Activated CD4-positive, CD25-positive, alpha-beta regulatory T cell (primary cell): ENCODE measurements around the gene COA6.

Experiments used
- DNase-seq, 4 experiments: peaks; one replicate each; lab custom pipeline; 2025; lab: John Stamatoyannopoulos, UW

The COA6 gene, protein sequence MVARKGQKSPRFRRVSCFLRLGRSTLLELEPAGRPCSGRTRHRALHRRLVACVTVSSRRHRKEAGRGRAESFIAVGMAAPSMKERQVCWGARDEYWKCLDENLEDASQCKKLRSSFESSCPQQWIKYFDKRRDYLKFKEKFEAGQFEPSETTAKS

DNA sequence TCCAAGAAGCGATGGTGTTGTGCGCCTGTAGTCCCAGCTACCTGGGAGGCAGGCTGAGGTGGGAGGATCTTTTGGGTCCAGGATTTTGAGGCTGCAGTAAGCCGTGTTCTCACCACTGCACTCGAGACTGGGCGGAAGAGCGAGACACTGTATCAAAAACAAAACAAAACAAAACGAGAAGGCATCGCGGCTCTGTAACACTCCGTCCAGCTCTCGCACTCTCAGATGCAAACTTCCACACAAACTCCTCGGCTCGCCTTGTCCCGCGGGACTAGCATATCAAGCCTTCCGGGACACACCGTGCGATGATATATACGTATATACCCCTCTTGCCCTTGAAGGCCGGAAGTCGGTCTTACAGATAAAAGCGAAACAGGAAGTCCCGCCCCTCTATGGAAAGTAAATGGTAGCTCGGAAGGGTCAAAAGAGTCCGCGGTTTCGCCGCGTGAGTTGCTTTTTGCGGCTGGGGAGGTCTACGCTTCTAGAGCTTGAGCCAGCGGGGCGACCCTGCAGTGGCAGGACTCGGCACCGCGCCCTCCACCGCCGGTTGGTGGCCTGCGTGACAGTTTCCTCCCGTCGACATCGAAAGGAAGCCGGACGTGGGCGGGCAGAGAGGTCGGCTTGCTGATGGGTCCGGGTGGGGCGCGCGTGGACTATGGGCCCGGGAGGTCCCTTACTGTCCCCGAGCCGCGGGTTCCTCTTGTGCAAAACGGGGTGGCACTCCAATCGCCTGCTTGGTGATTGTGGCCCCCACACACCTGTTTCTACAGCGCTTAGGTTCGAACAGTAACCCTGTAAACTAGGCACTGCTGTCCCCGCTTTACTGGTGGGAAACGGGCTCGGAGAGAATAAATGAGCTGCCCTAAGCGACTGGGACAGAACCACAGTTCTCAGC is at the start of gene COA6:
TSS of gene COA6 (plus strand) at position 393 of the 895 bp plus-strand sequence. CDS start at position 404, 11 bp downstream.
- peak; percentile 76 to 88 (median 80) for DNase-seq

DNA sequence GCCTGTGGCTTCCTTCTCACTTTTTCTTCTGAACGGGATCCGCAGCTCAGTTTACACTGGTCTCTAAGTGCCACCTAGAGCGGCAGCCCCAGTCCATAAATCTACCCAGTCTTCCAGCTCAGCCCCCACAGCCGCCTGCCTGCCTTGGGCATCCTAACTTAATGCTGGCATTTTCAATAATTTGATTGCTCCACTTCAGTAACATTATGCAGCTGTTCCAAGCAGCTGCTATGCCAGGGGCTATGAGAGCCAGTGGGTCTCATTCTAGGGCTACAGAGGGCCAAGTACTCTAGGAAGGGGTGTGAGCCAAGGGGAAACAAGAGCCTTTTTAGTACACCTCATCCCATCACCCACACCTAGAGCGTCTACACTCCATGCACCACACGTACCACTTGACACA is 48.4 kb upstream of the COA6 start:
- no peak for DNase-seq

DNA sequence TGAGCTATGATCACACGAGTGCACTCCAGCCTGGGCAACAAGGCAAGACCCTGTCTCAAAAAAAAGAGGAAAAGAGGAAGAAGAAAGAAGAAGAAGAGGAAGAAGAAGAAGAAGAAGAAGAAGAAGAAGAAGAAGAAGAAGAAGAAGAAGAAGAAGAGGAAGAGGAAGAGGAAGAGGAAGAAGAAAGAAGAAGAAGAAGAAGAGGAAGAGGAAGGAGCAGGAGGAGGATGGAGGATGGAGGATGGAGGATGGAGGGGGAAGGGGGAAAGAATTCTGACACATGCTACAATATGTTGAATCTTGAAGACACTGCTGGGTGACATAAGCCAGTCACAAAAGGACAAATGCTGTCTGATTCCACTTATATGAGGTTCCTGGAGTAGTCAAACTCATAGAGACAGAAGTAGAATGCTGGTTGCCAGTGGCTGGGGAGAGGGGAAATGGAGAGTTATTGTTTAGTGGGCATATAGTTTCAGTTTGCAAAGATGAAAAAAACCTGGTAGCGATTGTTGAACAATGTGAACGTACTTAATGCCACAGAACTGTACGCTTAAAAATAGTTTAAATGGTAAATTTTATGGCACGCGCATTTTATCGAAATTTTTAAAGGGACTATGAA is 47.3 kb upstream of the COA6 start:
- DNase-seq: no peak

DNA sequence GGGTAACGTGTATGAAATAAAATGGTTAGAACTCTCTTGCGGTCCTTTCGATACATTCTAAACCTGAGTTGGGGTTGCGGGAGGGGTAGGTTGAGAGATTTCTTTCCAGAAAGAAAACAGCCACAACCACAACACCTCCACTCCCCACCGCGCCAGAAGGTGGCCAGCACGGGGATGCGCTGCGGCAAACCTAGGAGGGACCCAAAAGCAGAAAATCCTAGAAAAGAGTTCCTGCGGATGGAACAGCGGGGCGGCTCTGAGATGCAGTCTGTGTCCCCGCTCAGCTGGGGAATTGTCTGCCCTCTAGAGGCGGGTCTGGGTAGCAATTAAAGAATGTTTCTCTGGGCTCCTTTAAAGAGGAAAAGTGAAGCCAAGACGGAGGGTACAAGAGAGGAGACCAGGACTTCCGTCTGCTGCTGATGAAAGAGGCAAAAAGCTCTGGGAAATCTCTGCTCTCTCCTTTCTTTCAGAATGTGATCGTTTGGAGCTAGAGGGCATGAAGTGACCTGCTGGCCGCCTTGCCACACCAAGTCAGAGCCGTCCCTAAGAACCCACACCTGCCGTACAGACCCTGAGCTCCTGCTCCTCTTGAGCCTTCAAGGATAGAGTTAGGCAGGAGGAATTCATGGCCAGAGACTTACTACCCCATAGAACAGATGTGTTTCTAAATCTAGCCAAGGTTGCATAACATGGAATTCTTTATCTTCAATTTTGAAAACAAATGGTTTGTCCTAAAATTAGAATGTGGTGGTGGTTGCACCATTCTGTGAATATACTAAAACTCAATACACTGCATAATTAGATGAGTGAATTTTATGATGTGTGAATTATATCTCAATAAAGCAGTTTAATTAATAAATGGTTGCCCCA is 46.5 kb upstream of the COA6 start:
- peak; percentile 37 to 54 (median 44) for DNase-seq

DNA sequence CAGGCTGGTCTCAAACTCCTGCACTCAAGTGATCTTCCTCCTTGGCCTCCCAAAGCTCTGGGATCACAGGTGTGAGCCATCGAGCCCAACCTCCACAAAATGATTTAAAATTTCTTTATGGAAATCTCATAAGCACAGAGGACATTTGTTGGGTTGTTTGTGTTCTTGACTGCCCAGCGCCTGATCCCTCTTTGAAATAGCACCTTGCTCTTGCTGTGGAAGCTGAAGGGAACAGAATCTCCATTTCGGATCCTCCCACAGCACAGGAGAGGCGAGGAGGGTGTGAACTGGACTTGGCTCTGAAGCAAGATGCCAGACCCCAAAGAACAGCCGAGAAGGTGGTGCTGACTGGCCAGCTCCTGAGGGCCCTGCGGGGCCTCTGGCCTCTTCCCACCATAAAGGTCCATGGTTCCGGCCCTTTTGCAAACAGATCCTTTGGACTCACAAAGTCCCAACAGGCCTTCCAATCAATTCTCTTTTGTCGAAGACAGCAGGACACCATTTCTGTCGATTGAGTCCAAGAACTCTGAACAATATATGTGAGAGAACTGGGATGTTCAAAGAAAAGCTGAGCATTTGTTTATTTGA is 45.6 kb upstream of the COA6 start:
- no peak for DNase-seq

DNA sequence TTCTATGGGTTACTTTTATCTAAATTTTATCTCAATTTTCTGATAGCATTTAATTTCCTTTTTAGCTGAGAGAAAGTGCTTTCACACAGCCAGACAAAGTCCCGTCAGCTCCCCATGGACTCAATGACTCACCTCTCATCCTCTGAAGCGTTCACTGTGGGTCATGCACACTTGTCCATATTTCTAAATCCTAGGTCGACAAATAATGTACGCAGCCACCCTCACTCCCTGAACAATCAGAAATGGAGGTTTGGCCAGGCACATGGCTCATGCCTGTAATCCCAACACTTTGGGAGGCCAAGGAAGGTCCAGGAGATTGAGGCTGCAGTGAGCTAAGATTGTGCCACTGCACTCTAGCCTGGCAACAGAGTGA is 42.4 kb upstream of the COA6 start:
- DNase-seq: no peak

DNA sequence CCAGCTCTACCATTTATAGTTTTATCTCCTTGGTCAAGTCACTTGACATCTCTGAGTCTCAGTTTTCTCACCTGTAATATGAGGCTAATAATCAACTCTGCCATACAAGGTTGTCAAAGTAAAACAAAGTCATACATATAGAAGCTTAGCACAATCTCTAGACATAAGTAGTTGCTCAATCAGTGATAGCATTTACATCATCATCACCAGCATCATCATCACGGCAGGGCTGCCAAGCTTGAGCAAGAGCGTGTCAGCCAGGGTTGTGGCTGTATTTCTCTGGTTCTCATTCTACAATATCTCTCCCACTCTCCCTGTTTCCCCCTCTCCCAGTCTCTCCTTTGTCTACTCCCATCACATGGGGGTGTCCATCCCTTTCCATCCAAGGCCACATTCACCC is 41.7 kb upstream of the COA6 start:
- no peak for DNase-seq

DNA sequence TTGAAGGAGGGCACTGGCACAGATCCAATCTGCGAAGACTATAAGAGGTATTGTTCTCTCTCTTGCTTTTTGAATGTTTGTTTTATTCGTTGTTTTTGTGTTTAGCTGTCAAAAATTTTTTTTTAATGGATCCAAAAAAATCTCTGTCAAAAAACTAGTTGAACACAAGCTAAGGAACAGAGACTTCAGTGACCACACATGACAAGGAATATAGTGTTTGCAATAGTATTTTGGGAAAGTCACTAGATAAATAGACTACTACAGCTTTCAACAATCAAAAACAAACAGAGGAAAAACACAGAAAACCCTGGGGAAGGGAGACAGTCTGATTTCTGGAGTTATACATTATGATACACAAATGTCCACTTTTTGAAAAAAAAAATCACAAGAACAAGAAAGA is 36.9 kb upstream of the COA6 start:
- DNase-seq: no peak

DNA sequence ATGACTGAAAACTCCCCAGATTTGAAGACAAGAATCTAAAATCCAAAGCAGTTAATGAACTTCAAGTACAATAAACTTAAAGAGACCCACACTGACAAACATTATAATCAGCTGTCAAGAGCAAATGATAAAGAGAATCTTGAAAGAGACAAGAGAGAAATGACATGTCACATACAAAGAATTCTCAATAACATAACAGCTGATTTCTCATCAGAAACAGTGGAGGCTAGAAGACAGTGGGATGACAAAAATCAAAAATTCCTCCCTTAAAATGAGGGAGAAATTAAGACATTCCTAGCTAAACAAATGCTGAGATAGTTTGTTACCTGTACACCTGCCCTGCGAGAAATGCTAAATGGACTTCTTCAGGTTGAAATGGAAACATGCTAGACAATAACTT is 36.0 kb upstream of the COA6 start:
- DNase-seq: no peak

DNA sequence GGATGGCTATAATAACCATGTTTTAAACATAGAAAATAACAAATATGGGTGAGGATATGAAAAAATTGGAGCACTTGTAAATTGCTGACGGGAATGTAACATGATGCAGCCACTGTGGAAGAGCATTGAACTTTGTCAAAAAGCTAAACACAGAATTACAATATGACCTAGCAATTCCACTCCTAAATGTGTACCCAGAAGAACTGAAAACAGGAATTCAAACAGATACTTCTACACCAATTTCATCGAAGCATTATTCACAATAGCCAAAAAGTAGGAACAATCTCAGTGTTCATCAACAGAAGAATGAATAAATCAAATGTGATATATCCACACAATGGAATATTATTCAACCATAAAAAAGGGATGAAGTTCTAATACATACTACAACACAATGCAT is 32.7 kb upstream of the COA6 start:
- no peak for DNase-seq

DNA sequence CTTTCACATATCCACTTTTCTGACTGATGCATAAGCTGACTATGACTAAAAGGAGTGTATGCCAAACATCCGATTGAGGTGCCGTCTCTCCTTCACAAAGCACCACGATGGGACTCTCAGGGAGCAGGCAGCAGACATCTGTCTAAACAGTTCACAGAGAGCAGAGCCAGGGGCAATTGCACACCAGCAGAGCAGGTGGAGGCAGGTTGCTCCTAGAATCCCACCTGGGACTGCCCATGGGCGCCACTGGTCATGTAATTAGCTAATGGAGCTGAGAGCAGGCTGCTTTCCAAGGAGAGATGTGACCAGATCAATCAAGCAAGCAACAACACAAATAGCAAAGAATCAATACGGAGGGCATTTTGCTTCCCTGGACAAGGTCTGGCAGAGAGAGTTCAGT is 30.5 kb upstream of the COA6 start:
- DNase-seq: no peak

DNA sequence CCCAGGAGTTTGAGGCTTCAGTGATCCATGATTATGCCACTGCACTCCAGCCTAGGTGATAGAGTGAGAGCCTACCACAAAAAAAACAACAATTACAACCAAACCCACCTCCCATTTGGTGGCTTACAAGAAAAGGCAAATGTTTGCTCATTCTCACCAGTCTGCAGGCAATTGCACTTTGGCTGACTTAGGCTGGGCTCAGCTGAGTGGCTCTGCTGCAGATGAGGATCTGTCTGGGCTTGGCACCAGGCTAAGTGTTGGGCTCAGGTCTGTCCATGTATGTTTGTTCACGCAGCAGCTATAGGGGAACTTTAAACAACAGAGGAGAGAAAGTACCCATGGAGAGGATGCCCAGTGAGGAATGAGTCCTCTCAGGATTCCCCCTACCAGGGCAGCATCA is 28.0 kb upstream of the COA6 start:
- DNase-seq: no peak

DNA sequence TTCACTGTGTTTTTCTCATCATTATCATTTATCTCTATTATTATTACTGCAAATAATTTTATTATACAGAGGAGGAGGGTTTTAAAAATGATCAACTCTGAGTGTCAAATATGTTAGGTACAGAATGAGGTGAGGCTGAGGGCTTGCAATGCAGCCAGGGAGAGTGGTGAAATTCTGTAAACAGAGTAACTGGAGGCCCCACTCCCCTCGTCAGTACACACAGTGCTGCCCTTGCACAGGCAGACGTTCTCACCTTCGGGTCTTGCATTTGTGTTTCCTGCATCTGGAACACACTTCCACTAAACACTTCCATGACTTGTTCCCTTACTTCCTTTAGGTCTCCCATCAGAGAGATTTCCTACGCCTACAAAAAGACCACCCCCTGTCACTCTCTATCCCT is 24.3 kb upstream of the COA6 start:
- no peak for DNase-seq

DNA sequence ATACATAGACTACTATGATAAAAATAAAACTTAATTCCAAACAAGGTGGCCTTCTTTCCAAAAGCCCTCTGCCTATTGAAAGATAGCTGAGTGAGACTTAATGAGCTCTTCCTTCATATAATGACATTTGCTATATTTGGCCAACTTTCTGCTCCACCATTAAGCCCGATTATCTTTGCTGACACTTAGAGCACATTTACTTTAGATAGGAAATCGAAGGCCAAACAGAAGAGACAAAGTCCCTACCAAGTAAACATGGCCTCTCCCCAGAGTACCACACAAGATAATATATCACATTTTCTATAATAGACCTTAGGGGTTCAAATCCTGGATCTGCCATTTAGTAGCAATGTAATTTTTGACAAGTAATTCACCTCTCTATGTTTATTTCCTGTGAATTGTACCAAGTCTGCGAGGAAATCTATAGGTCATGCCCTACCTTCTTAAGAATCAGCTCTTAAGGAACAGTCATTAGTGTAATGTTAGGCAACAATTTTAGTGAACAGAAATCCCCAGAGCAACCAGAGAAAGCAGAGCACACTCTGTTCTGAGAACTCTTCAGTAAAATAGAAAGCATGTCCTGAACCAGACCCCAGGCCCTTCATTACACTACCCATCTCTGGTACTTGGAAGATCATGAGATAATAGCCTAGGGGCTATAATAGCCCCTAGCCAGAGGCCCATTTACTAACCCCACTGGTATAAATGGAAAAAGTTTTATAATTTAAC is 17.3 kb upstream of the COA6 start:
- DNase-seq: no peak

DNA sequence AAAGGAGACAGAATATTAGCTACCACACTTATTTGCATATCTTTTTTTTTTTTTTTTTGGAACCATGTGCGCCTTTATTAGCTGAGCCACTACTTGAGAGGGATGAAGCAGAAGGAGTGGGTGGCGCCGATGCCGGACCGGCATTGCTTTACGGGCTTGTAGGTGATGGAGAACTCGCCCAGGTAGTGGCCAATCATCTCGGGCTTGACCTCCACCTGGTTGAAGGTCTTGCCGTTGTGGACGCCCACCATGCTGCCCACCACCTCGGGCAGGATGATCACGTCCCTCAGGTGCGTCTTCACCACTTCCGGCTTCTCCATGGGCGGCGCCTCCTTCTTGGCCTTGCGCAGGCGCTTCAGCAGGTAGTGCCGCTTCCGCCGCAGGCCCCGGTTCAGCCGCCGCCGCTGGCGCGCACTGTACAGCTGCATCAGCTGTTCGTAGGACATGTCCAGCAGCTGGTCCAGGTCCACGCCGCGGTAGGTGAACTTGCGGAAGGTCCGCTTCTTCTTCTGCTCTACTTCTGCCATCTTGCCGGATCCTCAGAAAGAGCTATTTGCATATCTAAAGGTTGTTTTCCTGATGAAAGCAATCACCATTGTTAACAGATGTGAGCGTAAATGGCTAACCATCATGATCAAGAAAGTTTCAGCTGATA is 16.5 kb upstream of the COA6 start:
- DNase-seq: peak; percentile 6 to 36 (median 21)

DNA sequence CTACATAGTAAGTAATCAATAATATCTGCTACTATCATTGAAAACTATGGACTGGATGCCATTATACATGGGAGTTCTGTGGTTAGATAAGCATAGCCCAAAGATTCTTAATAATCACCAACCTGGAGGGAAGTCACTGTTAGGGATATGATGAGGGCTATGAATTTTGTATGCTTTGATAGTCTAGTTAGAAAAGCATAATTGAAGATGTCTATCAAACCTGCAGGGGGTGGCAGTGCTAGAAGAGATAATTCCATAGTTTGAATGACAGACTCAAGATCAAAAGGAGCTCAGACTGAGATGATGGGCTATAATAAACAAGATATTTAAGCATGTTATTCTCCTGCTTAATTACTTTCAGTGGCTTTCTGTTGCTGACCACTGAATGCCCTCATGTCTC is 15.4 kb upstream of the COA6 start:
- DNase-seq: no peak

DNA sequence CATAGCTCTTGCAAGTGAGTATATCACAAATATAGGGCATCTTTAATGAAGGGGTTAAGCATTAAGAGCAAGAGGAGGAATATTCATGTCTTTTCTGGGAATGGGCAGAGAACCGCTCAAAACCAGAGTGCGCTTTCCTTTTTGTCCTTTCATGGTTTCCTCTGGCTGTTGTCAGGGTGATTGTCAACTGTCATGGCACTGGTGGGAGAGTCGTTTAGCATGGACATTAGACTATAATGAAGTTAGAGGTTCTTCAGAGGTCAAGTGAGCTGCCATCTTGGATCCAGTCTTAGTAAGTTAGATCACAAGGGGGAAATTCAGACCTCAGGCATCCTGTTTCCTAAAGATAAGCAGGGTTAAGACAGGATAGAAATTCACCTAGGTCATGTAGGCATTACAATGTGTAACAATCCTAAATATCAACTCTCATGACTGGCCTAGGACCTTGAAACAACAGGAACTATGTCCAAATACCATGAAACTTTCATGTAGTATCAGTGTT is 12.1 kb upstream of the COA6 start:
- no peak for DNase-seq

DNA sequence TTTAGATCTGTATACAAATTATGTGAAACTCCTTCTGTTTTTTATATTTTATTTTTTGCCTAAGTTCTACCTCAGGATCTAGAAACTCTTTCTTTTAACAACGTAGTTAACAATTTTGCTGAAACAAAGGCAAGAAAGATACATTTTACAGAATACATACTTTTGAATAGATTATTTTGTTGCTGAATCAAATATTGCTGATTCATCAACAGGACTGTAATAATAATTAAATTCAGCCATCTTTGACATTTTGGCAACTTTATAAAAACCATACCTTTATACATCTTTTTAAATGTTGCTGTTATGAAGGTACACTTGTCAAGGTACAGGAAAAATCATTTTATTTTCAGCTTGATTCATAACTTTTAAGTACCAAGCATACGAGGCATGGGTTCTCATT is 10.7 kb upstream of the COA6 start:
- DNase-seq: no peak

DNA sequence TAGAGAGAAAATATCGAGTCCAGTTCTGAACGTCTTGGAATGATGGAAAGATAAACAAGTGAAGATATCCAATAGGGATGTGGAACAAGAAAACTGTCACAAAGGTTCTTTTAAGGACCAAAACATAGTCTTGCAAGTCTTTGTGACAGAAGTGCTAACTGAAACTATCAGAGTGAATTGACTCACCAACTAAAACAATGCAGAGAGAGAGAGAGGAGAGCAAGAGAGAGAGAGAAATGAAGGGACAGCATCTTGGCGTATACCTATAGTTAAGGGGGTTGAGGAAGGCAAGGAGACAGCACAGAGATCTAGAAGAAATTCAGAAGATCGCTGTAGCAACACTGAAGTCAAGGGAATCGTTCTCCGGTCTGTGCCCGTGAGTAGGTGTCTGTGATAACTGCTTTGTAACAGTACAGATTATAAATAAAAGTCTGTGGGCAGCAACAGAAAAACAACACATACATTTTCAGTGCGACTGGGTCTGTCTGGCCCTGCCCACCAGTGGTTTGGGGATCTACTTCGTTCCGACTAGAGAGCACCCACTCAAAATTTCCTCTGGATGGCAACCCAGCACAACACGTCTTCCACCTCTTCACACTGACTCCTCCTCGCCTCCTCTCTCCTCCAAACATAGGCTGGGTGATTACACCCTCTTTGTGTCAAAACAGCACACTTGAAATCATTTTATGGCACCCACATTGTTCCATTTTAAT is 4.8 kb upstream of the COA6 start:
- DNase-seq: no peak

DNA sequence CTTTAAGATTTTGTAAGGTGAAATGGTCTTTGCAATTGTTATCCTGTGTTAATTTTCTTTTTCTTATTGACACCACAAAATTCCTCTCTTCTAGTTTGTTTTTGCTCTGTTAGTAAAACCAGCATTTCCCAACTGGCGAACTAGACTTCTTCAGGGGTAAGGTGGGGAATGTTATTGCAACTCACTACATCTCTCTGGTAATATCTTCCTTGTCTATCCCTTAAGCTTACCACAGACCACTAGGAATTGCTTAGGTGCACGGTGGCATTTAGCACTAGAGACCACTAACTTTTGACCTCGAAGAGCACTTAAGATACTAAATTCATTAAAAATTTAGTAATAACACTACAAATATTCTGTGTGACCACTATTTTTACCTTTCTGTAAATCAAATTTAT is 4.2 kb upstream of the COA6 start:
- no peak for DNase-seq
